NCI-H748 (cell line): Measurements from ENCODE around the gene CRYGA.

Experiments used
- DNase-seq: peaks from one replicate; lab custom pipeline; 2025; ENCODE audit not compliant: unreplicated experiment; lab: John Stamatoyannopoulos, UW

Gene CRYGA

GRCh38 chr2:208163489-208163888, at the start of gene CRYGA:
CRYGA (minus strand) TSS chr2:208163589; CDS start chr2:208163556, 33 bp downstream.
- DNase-seq, result no peak

- no peak for DNase-seq
Observed at GRCh38 chr2:208210688-208211451, 47.5 kb upstream of the CRYGA start.

- no peak for DNase-seq
Observed at GRCh38 chr2:208208335-208209085, 45.1 kb upstream of the CRYGA start.

GRCh38 chr2:208207769-208208168, 44.4 kb upstream of the CRYGA start:
- no peak for DNase-seq

GRCh38 chr2:208204166-208204565, 40.8 kb upstream of the CRYGA start:
- no peak for DNase-seq

GRCh38 chr2:208195531-208195930, 32.1 kb upstream of the CRYGA start:
- DNase-seq, result no peak

- no peak for DNase-seq
Observed at GRCh38 chr2:208192611-208193236, 29.3 kb upstream of the CRYGA start.

GRCh38 chr2:208189810-208190503, 26.6 kb upstream of the CRYGA start, which contains the start of gene C2orf80:
C2orf80 (minus strand) TSS chr2:208190030; CDS start chr2:208186986, 3,044 bp downstream.
- peak; percentile 69 for DNase-seq

GRCh38 chr2:208189069-208189809, 25.9 kb upstream of the CRYGA start:
- DNase-seq, result no peak

GRCh38 chr2:208186893-208187292, 23.5 kb upstream of the CRYGA start:
- DNase-seq, result no peak

- DNase-seq, result no peak
Observed at GRCh38 chr2:208186465-208186864, 23.1 kb upstream of the CRYGA start.

GRCh38 chr2:208183972-208184705, 20.8 kb upstream of the CRYGA start:
- no peak for DNase-seq

GRCh38 chr2:208183526-208183925, 20.1 kb upstream of the CRYGA start:
- DNase-seq, result no peak

- DNase-seq, result no peak
Observed at GRCh38 chr2:208182835-208183234, 19.4 kb upstream of the CRYGA start.

GRCh38 chr2:208179028-208179609, 15.7 kb upstream of the CRYGA start:
- DNase-seq, result no peak

GRCh38 chr2:208175840-208176153, 12.4 kb upstream of the CRYGA start:
- DNase-seq, result no peak

GRCh38 chr2:208175069-208175839, 11.9 kb upstream of the CRYGA start:
- DNase-seq, result peak; percentile 80

- no peak for DNase-seq
Observed at GRCh38 chr2:208174144-208174543, 10.8 kb upstream of the CRYGA start.

GRCh38 chr2:208172125-208172524, 8.7 kb upstream of the CRYGA start:
- DNase-seq, result no peak
